HG03354 (cell line): Measurements from ENCODE around the gene DAZAP1.
A peak's percentile ranks its signal among the peaks of the same experiment; 100 is the strongest.
"Not testable (repeated sequence)": the region's sequence is repeated elsewhere in the genome, so short reads cannot be mapped to it uniquely, and the experiment has no call there.

Experiments used
- ATAC-seq: cut with Tn5 transposase; IDR thresholded peaks from one replicate; pipeline ENCODE4 v1.9.1; 2021; ENCODE audit warnings: mild to moderate bottlenecking; ENCODE audit not compliant: unreplicated experiment, poor library complexity, severe bottlenecking

Gene DAZAP1

GRCh38 chr19:1467490-1468273 lies 60.3 kb downstream of the DAZAP1 start:
- ATAC-seq, result no peak

- no peak for ATAC-seq
Observed at GRCh38 chr19:1468274-1468820, 61.0 kb downstream of the DAZAP1 start.

- no peak for ATAC-seq
Observed at GRCh38 chr19:1468821-1469254, 61.5 kb downstream of the DAZAP1 start.

GRCh38 chr19:1469255-1470054 lies 62.1 kb downstream of the DAZAP1 start:
- no peak for ATAC-seq

- ATAC-seq, result no peak
Observed at GRCh38 chr19:1470055-1470304, 62.6 kb downstream of the DAZAP1 start.

- ATAC-seq, result no peak
Observed at GRCh38 chr19:1470305-1471009, 63.1 kb downstream of the DAZAP1 start.

GRCh38 chr19:1471010-1471514 lies 63.7 kb downstream of the DAZAP1 start:
- no peak for ATAC-seq

- no peak for ATAC-seq
Observed at GRCh38 chr19:1471515-1472160, 64.3 kb downstream of the DAZAP1 start.

GRCh38 chr19:1472231-1473084 lies 65.1 kb downstream of the DAZAP1 start:
- ATAC-seq, result no peak

GRCh38 chr19:1473085-1473851 lies 65.9 kb downstream of the DAZAP1 start:
- no peak for ATAC-seq

- no peak for ATAC-seq
Observed at GRCh38 chr19:1474011-1474764, 66.8 kb downstream of the DAZAP1 start.

- no peak for ATAC-seq
Observed at GRCh38 chr19:1474765-1475351, 67.5 kb downstream of the DAZAP1 start.

GRCh38 chr19:1475751-1476437 lies 68.5 kb downstream of the DAZAP1 start:
- no peak for ATAC-seq

- not testable (repeated sequence) for ATAC-seq
Observed at GRCh38 chr19:1477056-1477455, 69.7 kb downstream of the DAZAP1 start.

- ATAC-seq, result peak; percentile 88
Observed at GRCh38 chr19:1478934-1479707, 71.7 kb downstream of the DAZAP1 start, which contains the start of gene C19orf25. Gene C19orf25, minus strand, starts transcription at chr19:1479215. Its CDS starts 312 bp downstream, at chr19:1478903.
